ENCODE results near the gene PADI2.

GRCh38 chr1:17089506-17089905, 29.7 kb downstream of the PADI2 start:
- TF ChIP-seq FOS (IDR thresholded peaks at IDR 0.05; ENCODE audit: extremely low read depth, insufficient read length) (no peak), EZH2 (IDR thresholded peaks at IDR 0.05; ENCODE audit: borderline replicate concordance, low read depth, low read length) (no peak), MITF (IDR thresholded peaks at IDR 0.05) (no peak), RAD21 (CRISPR knock-in tag; conservative IDR thresholded peaks at IDR 0.05 in 1 of 2, IDR thresholded peaks at IDR 0.05 in 1 of 2) (no peak), POLR2A (conservative IDR thresholded peaks at IDR 0.05) (no peak), ZNF232 (CRISPR knock-in tag; IDR thresholded peaks at IDR 0.05) (no peak), CREB1 (IDR thresholded peaks at IDR 0.05) (no peak), CREB1 (CRISPR knock-in tag; IDR thresholded peaks at IDR 0.05) (no peak), FOXA1 (IDR thresholded peaks at IDR 0.05; ENCODE audit: borderline replicate concordance) (no peak), SRF (CRISPR knock-in tag; IDR thresholded peaks at IDR 0.05) (no peak), SRSF9 (IDR thresholded peaks at IDR 0.05; ENCODE audit: borderline replicate concordance, low read depth, low read length) (no peak), SP2 (IDR thresholded peaks at IDR 0.05; ENCODE audit: extremely low read depth, low read depth, low read length, poor library complexity, severe bottlenecking) (no peak), POLR2AphosphoS5 (IDR thresholded peaks at IDR 0.05; ENCODE audit: control insufficient read depth, insufficient read depth, low read depth, low read length) (no peak)
